KOPT-K1 (cell line): Measurements from ENCODE around the gene USP3.

Experiments
- H3K27ac ChIP-seq: fragments of 200-600 bp; sonication (generic); 2 replicates; pipeline ENCODE4 v1.5.1; 2016; ENCODE audit warnings: antibody characterized with exemption, mild to moderate bottlenecking, low read depth, low read length; ENCODE audit not compliant: poor library complexity, severe bottlenecking
- H3K36me3 ChIP-seq: fragments of 200-600 bp; sonication (generic); 2 replicates; pipeline ENCODE4 v1.5.1; 2017; ENCODE audit warnings: antibody characterized with exemption, mild to moderate bottlenecking, low read length, moderate library complexity; ENCODE audit not compliant: insufficient read depth
- H3K9me3 ChIP-seq: fragments of 200-600 bp; sonication (generic); 2 replicates; pipeline ENCODE4 v1.5.1; 2017; ENCODE audit warnings: antibody characterized with exemption, low read length, mild to moderate bottlenecking; ENCODE audit not compliant: insufficient read depth, poor library complexity, severe bottlenecking

Gene USP3

GRCh38 chr15:63473007-63473748 is 31.2 kb upstream of the USP3 start:
- H3K9me3 ChIP-seq: no peaks in the 10 kb centered on the region
- H3K36me3 ChIP-seq: no peaks in the 10 kb centered on the region
- no peak overlapping the region for H3K27ac ChIP-seq

DNA sequence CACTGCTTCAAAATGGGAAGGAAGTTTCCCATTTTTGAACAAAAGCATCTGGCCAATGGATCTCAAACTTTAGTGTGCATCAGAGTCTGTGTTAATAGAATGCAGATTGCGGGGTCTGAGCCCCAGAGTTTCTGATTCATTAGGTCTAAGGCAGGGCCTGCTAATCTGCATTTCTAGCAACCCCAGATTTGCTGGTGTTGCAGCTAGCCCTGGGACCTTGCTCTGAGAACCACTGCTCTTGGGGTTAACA is 30.7 kb upstream of the USP3 start:
- no peaks in the 10 kb centered on the region for H3K36me3 ChIP-seq
- H3K9me3 ChIP-seq: no peaks in the 10 kb centered on the region
- no peak overlapping the region for H3K27ac ChIP-seq

GRCh38 chr15:63473999-63474809 is 30.2 kb upstream of the USP3 start:
- Histone ChIP-seq H3K9me3 (no peaks in the 10 kb centered on the region), H3K27ac (no peak overlapping the region), H3K36me3 (no peaks in the 10 kb centered on the region)

DNA sequence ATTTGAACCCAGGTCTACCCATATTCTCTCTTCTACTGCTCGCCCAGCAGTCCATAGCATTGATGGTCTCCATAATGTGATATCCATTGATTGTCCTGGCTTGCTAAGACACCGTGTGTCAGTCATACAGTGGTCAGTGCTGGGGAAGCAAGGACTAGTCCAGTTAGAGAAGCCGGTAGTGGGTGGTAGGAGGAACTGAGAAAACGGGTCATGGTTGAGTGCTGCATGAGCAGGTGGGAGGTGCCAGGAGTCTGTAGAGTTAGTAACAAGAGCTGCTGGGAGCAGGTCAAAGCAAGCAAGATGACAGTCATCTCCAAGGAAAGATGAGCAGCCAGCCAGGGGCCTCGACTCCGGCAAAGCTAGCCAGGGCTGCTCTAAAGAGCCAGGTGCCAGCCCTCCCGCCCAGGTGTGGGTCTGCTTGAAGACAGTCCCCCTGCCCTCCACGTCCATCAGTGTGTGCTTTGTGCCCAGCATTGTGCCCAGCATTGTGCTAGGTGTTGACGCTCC is 29.5 kb upstream of the USP3 start:
- no peak overlapping the region for H3K27ac ChIP-seq
- no peaks in the 10 kb centered on the region for H3K36me3 ChIP-seq
- H3K9me3 ChIP-seq: no peaks in the 10 kb centered on the region

- no peaks in the 10 kb centered on the region for H3K9me3 ChIP-seq
- no peak overlapping the region for H3K27ac ChIP-seq
- no peaks in the 10 kb centered on the region for H3K36me3 ChIP-seq
Observed at GRCh38 chr15:63475707-63476106, 28.7 kb upstream of the USP3 start.

- no peaks in the 10 kb centered on the region for H3K36me3 ChIP-seq
- H3K27ac ChIP-seq: no peak overlapping the region
- H3K9me3 ChIP-seq: no peaks in the 10 kb centered on the region
Observed at GRCh38 chr15:63476229-63476632, 28.2 kb upstream of the USP3 start.

GRCh38 chr15:63478243-63478642 is 26.1 kb upstream of the USP3 start:
- Histone ChIP-seq H3K9me3 (no peaks in the 10 kb centered on the region), H3K36me3 (no peaks in the 10 kb centered on the region), H3K27ac (no peak overlapping the region)

GRCh38 chr15:63480441-63480821 is 24.0 kb upstream of the USP3 start:
- Histone ChIP-seq H3K27ac (no peak overlapping the region), H3K36me3 (no peaks in the 10 kb centered on the region), H3K9me3 (no peaks in the 10 kb centered on the region)

DNA sequence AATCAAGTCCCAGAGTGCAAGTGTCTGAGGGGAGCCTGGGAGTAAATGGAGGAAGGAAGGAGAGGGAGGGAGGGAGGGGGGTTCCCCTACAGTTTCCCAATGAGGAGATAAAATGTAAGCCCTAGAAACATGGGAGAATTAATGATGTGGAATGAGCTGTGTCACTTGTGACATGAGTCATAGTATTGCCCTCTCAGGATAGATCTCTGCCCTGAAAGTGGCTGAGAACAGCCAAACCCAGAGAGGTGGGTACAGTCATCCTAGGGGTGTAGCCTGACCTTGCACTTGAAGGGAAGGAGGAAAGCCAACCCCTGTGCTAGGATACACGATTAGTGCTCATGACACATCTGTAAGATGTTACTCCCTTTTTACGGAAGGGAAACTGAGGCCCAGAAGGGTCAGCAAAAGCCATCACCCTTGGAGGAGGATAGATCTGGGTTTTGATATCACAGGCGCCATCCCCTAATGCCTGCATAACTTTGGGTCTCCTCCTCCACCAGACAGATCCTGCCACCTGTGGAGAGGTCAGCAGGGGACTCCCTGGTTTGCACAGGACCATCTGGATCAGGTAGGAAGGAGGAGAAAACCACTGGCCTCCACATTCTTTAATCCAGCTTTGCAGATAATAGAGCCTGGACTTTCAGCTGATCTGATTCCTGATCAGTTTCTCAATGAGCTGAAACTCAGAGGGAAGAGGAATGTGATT is 23.1 kb upstream of the USP3 start:
- H3K27ac ChIP-seq: no peak overlapping the region
- no peaks in the 10 kb centered on the region for H3K9me3 ChIP-seq
- H3K36me3 ChIP-seq: no peaks in the 10 kb centered on the region

GRCh38 chr15:63482874-63483323 is 21.5 kb upstream of the USP3 start:
- Histone ChIP-seq H3K36me3 (no peaks in the 10 kb centered on the region), H3K9me3 (no peaks in the 10 kb centered on the region), H3K27ac (no peak overlapping the region)

DNA sequence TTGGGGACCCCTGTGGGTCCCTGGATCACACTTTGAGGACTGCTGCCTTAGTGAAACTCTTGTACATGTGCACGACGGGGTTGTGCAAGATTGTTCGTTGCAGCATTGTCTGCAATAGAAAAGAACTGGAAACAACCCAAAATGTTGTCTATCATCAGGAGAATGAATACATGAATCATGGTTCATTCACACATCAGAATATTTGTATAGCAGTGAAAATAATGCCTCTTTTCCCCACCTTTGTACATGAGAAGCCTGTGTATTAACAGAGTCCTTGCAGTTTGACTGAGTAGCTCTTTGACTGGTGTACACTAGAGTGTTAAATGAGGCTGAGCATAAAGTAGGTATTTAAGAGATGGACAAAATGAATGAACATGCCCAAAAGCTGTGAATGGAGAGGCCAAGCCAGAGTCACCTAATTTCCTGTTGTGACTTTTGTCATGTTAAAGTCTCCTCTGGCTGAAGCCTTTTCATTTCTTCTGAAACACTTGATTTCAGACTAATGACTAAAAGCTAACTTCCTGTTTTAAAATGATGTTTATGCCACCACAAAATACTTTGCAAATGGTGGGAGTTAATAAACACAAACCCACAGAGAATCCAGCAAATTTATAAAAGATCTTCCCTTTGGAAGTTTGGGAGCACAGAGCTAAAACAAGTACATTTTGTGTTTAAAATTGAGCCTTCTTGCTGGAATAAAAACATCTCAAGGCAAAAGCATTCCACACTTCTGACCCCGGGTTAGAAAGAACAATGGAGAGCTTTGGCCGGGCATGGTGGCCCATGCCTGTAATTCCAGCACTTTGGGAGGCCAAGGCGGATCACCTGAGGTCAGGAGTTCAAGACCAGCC is 20.6 kb upstream of the USP3 start:
- no peaks in the 10 kb centered on the region for H3K36me3 ChIP-seq
- no peak overlapping the region for H3K27ac ChIP-seq

GRCh38 chr15:63484433-63485186 is 19.8 kb upstream of the USP3 start:
- H3K27ac ChIP-seq: no peak overlapping the region
- no peaks in the 10 kb centered on the region for H3K9me3 ChIP-seq
- H3K36me3 ChIP-seq: no peaks in the 10 kb centered on the region

More for the DNA sequence above, 20.6 kb upstream of the USP3 start:
- H3K9me3 ChIP-seq: no peaks in the 10 kb centered on the region

GRCh38 chr15:63487076-63487757 is 17.2 kb upstream of the USP3 start:
- Histone ChIP-seq H3K36me3 (no peaks in the 10 kb centered on the region), H3K9me3 (no peaks in the 10 kb centered on the region), H3K27ac (no peak overlapping the region)
